ENCODE results near the gene CDC42BPA.
"Not testable (repeated sequence)": the region's sequence is repeated elsewhere in the genome, so short reads cannot be mapped to it uniquely, and the experiment has no call there.

CDC42BPA gene

DNA sequence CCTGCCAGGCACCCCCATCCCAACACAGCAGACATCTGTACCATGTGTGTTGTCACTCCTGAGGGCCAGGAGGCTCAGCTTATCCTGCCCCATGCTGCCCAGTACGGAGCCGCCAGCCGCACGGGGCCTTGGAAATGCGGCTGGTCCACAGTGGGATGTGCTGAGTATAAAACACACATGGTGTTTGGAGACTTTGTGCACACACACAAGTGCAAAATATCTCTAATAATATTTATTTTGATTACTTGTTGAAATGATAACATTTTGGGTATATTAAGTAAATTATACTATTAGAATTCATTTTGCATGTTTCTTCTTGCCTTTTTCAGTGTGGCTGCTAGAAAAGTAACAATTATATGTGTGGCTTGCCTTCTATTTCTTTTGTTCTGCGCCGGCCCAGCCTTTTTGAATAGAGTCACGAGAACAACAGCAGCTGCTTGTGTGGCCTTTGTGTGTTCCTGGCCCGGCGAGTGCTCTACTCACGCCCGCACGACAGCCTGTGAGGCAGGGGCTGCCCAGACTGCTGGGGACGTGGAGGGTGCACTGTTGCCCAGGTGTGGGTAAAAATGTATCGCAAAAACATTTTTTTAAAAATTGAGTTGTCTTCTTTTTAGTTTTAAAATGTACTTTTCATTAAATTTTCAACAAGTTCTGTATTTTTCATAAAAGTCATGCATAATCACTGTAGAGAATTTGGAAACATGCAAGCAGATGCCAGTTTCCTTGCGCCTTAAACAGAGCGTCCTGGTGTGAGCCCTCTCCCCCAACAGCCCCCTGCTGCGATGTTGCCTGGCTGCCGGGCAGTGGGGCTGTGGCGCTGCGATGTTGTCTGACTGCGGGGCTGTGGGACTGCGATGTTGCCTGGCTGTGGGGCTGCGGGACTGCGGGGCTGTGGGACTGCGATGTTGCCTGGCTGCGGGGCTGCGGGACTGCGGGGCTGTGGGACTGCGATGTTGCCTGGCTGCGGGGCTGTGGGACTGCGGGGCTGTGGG, 342.7 kb downstream of the CDC42BPA start:
- no peak for DNase-seq

DNA sequence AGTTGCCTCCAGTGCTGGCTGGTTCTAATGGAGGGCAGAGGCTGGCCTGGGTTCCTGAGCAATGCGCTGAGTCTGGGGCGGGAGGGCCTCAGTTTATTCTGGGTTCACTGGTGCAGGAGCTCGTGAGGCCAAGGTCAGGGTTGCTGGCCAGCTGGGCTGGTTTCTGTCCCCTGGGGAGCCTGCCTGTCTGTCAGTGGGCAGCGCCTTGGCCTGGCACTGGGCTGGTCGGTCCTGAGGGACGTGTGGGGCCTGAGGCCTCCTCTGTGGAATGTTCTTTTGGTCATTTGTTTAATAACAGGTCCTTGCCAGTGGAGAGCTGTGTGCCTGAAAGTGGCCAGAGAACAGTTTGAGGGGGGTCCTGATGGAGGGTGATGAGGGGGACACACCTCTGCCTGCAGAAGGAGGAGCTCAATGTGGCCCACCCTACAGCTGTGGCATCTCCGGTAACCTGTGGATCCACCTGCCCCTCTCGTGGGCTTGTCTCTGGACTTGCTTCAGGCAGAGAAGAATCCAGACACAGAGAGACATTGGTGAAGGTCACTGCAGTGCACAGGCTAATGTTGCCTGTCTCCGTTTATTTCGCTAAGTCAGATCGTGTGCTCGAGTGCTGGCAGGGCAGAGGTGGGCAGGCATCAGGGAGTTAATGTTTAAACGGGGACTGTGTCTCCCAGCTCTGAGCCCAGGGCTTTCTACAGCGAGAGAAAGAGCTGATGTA, 343.6 kb downstream of the CDC42BPA start:
- no peak for DNase-seq

DNA sequence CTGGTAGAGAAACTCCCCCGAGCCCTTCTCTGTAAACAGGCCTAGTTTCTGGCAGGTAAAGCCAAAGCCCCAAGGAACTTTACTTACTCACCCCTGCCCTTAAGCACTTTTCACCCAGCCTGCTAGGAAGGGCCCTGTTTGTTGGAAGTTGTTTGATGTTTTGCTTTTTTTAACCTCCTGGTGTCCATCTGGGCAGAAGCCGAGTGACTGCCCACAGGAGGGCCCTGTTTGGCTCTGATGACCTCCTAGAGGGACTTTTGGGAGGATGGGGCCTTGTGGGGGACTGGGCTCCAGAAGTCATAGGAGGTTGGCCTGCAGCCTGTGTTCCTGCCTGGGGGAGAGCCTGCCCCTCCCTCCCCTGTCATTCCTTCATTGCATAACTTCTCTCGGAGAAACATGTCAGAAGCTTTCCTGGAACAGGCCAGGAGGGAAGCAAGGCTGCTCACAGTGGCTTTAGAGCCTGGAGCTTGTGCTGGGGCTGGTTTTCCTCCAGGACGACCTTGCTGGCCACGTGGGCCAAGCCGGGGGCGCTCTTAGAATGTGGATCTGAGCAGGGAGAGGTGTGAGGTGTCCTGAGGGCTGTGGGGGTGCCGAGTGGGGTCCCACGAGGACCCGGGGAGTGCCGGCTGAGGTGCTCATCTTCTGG, 344.3 kb downstream of the CDC42BPA start:
- no peak for DNase-seq

DNA sequence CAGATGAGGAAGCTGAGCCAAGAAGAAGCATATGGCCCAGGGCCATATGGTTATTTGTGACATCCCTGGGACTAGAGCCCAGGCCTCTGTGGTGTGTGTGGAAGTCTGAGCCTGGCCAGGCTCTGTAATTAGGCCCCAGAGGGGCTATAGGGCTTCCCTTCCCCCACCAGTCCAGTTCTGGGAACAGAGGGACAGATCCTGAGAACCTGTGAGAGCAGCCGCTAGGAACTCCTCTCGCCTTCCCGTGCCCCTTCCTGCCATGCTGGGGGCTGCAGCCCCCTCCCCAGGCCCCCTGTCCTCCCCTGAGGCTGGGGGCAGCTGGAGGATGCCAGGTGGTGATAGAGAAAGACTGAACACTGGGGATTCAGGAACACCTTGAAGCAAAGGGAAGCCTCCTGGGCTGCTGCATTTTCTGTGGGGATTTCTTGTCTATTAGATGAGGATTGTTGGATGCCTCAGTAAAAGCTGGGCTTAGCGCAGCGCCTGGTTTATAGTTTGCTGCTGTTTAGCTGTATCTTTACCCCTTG, 344.9 kb downstream of the CDC42BPA start:
- no peak for DNase-seq

DNA sequence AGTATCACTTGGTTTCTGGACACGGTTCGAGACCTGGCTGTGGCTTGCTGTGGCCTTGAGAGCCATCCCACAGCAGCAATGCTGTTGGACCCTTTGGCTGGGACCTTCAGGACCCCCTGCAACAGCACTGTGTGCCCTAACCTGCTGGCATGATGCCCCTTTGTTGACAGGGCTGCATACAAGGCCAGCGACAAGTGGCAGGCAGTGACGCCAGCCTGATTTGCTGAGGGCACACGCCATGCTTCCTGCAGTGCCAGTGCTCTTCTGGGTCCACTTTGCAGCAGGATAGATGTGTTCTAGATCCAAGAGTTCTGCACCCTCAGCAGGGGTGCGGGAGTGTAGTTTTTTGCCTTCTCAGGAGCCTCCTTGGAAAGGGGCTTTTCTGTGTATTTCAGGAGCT, 345.4 kb downstream of the CDC42BPA start:
- DNase-seq, result no peak

DNA sequence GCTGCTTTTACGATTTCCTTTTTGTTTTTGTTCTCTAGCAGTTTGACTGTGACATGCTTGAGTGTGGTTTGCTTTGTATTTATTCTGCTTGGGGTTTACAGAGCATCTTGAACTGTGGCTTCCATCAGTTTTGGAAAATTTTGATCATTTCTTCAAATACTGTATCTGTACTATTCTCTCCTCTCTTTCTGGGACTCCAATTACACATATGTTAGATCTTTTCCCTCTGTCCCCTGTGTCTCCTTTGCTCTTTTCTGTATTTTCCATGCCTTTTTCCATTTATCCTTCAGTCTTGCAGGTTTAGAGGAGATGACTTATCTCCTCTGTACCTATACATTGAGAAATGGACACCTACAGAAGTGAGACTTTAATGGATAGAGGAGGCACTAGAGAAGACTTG, 346.5 kb downstream of the CDC42BPA start:
- DNase-seq, result no peak

DNA sequence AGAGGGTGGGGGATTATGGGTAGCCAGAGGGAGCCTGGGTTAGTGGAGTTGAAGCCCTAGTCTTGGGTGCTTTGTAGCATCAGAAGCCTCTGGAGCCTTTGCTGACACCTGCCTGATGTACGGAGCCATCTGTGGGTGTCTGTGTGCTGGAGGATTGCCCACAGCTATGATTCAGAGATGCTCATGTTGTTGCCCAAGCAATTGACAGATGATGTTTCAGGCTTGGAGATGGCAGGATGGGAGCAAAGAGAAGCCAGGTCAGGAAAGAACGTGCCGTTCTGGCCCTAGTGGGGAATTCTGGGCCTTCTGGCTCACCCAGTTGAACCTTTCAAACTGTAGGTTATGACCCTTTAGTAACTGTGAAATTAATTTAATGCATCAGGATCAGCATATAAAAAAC, 350.6 kb downstream of the CDC42BPA start:
- DNase-seq, result no peak

DNA sequence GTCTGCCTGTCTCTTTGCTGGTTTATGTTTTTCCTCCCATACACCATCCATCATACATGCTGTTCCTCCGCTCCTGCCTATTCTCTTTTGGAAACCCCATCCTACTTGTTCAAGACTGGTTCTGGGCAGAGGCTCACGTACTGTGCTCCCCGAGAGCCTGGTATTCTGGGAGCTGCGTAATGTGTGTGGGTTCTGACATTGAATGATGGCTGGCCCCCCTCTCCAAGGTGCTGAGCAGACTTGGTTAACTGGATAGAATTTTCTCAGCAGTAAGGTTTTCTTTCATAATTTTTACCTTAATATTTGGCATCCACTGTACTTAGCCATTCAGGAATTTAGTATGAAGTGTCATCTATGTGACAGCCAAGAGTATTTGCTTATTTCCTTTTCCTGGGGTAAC, 351.6 kb downstream of the CDC42BPA start:
- no peak for DNase-seq

DNA sequence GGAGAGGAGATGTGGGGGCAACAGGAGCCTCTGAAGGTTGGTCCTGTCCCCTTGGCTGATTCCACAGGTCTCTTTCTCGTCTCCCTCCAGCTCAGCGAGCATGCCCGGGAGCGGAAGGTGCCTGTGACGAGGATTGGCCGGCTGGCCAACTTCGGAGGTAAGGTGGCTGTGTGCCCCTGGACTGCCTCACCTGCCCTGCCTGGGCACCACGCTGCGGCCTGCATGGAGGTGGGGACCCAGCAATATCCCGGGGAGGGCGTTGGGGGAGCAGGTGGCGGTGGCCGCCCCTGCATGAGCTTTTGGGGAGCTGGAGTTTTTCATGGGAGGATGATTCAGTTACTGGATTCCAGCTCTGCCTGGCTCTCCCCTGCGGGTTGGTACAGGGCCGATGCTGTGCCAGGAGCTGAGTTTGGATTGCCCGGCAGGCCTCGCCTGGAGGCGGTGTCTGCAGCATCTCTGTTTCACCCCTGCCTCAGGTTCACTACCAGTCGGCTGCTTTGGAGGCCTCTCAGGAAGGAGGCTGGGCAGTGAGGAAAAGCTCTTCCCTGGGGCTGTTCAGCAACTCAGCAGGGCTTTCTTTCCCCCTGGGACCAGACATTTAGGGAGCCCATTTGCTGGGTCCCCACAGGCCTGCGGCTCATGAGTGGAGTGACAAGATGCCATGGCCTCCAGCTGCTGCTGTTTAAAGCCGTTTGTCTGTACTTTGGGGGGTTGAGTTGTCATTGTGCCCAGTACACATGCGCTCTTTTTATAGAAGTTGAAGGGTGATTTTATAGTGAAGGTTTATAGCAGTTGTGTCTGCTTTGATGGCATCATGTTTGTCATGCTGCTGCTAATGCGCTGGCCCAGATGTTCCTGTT, 352.5 kb downstream of the CDC42BPA start:
- DNase-seq, result no peak

DNA sequence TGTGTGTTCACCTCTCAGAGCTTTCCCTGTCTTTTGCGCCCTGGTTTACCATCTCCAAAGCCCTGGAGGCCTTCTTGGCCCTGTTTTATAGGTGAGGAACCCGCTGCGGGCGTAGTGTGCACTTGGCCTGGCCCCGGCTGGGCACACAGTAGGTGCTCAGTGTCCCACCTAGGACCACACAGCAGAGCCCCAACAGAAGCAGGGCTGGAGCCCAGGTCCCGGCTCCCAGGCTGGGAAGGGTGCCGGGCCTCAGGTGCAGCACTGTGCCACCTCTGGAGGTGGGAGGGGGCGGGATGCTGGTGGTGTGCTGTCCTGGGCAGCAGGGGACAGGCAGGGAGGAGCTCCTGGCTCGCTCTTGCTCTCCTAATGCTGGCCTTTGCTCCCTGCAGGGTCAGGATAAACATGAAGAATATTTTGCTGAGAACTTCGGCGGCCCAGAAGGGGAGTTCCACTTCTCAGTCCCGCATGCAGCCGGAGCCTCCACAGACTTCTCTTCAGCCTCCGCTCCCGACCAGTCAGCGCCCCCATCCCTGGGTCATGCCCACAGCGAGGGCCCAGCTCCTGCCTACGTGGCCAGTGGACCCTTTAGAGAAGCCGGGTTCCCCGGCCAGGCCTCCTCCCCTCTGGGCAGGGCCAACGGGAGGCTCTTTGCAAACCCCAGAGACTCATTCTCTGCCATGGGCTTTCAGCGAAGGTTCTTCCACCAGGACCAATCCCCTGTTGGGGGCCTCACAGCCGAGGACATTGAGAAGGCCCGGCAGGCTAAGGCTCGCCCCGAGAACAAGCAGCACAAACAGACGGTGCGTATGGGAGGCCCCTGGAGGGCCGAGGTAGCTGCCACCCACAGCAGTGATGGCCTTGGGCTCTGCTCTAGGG, 353.4 kb downstream of the CDC42BPA start:
- no peak for DNase-seq

DNA sequence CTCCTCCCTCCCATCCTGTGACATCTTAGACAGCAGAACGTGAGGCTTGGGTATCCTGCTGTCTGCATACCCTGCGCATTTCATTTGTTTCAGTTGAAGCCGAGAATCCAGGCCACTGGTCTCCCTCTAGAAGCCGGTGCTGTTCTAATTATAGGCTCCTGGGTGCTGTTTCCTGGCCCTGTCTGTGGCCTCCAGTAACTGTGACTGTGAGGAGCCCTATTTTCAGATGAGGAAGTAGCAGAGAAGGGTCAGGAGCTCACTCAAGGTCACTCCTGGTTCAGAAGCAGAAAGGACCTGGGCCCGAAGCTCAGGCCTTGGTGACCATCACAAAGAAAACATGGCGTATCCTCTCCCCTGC, 354.2 kb downstream of the CDC42BPA start:
- DNase-seq, result no peak

DNA sequence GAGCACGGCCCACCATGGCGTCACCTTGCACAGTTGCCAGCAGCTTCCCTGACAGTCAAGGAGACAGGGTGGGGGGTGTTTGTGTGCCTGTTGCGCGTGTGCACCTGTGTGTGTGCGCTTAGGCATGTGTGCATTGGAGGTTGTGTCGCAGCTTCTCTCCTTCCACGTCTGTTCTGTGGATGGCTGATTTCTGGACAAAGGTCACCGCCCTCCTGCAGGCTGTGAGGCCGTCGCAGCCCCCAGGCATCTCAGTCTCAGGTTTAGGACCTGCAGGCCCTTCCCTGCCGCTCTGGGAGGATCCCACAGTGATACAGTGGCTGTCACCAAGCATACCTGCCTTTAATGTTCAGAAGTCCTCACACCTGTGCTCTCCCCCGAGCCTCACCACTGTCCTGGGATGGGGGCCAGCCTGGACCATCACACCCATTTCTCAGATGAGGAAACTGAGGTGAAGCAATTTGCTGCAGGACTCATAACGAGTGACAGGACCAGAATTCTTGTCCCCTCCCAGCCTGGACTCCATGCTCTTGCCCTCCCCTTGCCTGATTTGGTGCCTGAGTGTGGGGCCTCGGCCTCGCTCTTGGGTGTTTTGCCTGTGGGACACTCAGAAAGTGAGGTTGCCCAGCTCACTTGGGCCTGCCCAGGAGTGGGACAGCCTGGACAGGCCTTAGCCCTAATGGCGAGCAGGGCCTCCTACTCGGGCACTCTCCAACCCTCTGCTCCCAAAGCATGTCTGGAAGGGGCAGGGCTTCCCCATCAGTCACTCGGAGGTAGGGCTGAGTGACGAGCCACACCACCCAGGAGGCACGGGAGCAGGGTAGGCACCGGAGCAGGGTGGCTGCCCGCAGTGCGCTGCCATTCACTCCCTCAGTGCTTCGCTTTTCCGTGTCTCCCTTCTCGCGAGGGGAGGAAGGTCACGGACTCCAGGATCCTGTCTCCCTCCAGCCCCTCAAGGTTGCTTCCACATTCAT, 355.6 kb downstream of the CDC42BPA start:
- no peak for DNase-seq

DNA sequence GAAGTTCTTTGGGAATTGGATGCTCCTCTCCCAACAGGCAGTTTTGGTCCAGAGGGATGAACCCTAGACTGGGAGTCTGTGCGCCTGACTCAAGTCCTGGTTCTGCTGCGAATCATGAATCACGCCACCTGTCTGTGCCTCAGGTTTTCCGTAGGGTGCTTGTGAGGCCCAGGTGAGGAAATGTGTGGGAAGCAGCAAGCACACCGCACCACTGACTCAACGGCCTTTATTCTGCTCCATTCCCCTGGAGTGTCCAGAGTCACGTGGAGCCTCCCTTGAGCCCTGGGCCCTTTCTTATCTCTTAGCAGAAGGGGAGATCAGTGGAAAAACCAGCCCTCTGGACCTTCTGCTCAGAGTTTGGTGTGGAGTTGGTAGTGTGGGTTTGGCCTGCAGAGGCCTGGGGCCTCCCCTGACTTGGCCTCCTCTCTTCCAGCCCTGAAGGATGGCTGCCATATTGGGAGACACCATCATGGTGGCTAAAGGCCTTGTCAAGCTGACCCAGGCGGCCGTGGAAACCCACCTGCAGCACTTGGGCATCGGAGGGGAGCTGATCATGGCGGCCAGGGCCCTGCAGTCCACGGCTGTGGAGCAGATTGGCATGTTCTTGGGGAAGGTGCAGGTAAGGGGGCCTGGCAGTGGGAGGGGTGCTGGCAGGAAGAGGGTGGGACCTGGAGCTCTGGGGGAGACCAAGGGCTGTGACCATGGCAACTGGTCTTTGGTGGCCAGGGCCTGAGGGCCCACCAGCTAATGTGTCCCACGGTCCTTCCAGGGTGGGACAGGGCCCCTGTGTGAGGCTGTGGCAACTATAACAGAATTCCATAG, 357.1 kb downstream of the CDC42BPA start:
- DNase-seq, result peak; percentile 40 to 48

DNA sequence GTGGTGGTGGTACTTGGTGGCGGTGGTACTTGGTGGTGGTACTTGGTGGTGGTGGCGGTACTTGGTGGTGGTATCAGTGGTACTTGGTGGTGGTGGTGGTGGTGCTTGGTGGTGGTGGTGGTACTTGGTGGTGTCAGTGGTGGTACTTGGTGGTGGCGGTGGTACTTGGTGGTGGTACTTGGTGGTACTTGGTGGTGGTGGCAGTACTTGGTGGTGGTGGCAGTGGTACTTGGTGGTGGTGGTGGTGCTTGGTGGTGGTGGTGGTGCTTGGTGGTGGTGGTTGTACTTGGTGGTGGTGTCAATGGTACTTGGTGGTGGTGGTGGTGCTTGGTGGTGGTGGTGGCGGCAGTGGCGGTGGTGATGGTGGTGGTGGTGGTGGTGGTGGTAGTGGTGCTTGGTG, 358.0 kb downstream of the CDC42BPA start:
- no peak for DNase-seq

DNA sequence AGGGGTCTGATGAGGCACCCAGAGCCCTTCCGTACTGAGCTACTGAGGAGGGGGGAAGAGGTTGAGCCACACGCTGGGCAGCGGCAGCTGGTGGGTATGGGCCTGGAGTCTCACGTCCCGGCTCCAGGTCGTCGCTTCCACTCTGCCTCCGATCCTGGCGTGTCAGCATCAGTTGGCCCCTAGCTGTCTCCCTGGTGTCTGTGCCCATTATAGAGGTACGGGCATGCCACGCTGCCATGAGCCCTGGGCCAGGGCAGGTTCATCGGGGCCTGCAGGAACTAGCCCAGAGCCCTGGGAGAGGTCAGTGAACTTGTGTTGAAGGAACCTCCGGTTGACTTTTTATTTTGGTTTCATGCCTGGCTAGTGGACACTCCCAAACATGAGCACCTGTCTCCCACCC, 360.0 kb downstream of the CDC42BPA start:
- no peak for DNase-seq

DNA sequence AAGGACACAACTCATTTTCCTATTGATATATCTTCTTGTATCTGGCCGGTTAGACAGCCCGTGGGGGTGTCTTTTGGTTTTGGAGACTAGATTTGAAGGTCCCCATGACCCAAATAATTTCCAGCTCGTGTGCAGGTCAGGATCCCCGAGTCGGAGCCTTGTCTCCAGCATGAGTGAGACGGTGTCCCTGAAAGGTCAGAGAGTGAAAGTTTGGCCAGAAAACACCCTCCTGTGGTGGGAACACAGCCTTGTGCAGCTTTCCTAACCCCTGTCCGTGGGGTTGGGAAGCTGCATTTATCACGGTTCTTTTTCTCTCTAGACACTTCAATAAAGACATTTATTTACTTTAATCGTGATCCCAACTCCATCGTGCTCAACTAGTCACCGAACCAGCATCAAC, 360.6 kb downstream of the CDC42BPA start:
- DNase-seq, result no peak

DNA sequence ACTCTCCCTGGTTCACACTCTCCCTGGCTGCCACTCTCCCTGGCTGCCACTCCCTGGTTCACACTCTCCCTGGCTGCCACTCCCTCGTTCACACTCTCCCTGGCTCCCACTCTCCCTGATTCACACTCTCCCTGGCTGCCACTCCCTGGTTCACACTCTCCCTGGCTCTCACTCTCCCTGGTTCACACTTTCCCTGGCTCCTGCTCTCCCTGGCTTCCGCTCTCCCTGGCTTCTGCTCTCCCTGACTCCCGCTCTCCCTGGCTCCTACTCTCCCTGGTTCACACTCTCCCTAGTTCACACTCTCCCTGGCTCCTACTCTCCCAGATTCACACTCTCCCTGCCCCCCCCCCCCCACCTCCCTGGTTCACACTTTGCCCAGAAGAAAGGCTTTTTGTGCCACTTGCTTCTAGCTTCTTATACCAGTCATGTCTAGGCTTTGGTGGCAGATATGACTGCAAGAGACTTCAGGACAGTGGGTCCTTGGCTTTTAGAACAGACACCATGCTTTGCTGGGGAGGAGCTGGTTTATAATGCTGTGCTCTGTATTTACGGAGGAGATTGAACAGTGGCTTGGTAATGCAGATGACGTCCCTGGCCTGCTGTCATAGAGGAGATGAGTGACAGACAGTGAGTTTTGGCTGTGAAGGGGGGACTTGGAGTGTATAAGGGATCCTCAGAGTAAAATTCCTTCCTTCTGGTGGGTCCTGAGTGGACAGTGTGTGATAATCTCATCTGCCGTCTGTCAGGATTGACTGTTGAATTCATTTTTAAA, 361.2 kb downstream of the CDC42BPA start:
- no peak for DNase-seq

DNA sequence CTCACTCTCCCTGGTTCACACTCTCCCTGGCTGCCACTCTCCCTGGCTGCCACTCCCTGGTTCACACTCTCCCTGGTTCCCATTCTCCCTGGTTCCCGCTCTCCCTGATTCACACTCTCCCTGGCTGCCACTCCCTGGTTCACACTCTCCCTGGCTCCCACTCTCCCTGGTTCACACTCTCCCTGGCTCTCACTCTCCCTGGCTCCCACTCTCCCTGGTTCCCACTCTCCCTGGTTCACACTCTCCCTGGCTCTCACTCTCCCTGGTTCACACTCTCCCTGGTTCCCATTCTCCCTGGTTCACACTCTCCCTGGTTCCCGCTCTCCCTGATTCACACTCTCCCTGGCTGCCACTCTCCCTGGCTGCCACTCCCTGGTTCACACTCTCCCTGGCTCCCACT, 362.4 kb downstream of the CDC42BPA start:
- DNase-seq, result not testable (repeated sequence)
